ENCODE measurements around the gene CAMSAP3. TPM values are rescaled to one million over a fixed set of nuclear protein-coding genes. Genes with fewer than 3 reads are reported as not detected.

CAMSAP3 gene
- total RNA-seq, 1 donor from 2014 or later = 9.3 TPM

GRCh38 chr19:7620442-7621412 lies 25.1 kb downstream of the CAMSAP3 start:
- peaks cover 14% of the 10 kb centered on the region for H3K27me3 Mint-ChIP-seq (ENCODE audit: unreplicated experiment)
- no peak for DNase-seq (ENCODE audit: low spot score)
- H3K9me3 Mint-ChIP-seq (ENCODE audit: unreplicated experiment) = no peaks in the 10 kb centered on the region
- H3K4me3 Mint-ChIP-seq (ENCODE audit: unreplicated experiment) = no peak overlapping the region
- no peak for TF ChIP-seq CTCF (IDR thresholded peaks at IDR 0.05; ENCODE audit: unreplicated experiment)
- peaks cover 25% of the 10 kb centered on the region for H3K36me3 Mint-ChIP-seq (ENCODE audit: low read depth, unreplicated experiment)
- H3K27ac Mint-ChIP-seq (ENCODE audit: unreplicated experiment) = no peak overlapping the region
- H3K4me1 Mint-ChIP-seq (ENCODE audit: unreplicated experiment) = no peaks in the 10 kb centered on the region

GRCh38 chr19:7622933-7623685 lies 27.4 kb downstream of the CAMSAP3 start:
- Mint-ChIP-seq H3K36me3 (ENCODE audit: low read depth, unreplicated experiment) (peaks cover 29% of the 10 kb centered on the region), H3K4me1 (ENCODE audit: unreplicated experiment) (peaks cover 6% of the 10 kb centered on the region), H3K27ac (ENCODE audit: unreplicated experiment) (no peak overlapping the region), H3K9me3 (ENCODE audit: unreplicated experiment) (no peaks in the 10 kb centered on the region), H3K4me3 (ENCODE audit: unreplicated experiment) (peak overlapping the region; percentile 77), H3K27me3 (ENCODE audit: unreplicated experiment) (peaks cover 16% of the 10 kb centered on the region)
- no peak for DNase-seq (ENCODE audit: low spot score)
- TF ChIP-seq CTCF (IDR thresholded peaks at IDR 0.05; ENCODE audit: unreplicated experiment) = no peak

- DNase-seq (ENCODE audit: low spot score) = no peak
Measured at GRCh38 chr19:7623725-7624603, 28.3 kb downstream of the CAMSAP3 start.

GRCh38 chr19:7624810-7625209 lies 29.1 kb downstream of the CAMSAP3 start:
- H3K27ac Mint-ChIP-seq (ENCODE audit: unreplicated experiment) = no peak overlapping the region
- H3K4me1 Mint-ChIP-seq (ENCODE audit: unreplicated experiment) = peaks cover 23% of the 10 kb centered on the region
- H3K9me3 Mint-ChIP-seq (ENCODE audit: unreplicated experiment) = no peaks in the 10 kb centered on the region
- TF ChIP-seq CTCF (IDR thresholded peaks at IDR 0.05; ENCODE audit: unreplicated experiment) = no peak
- peaks cover 20% of the 10 kb centered on the region for H3K27me3 Mint-ChIP-seq (ENCODE audit: unreplicated experiment)
- DNase-seq (ENCODE audit: low spot score) = no peak
- H3K36me3 Mint-ChIP-seq (ENCODE audit: low read depth, unreplicated experiment) = peaks cover 31% of the 10 kb centered on the region
- no peak overlapping the region for H3K4me3 Mint-ChIP-seq (ENCODE audit: unreplicated experiment)

More at GRCh38 chr19:7623725-7624603, 28.3 kb downstream of the CAMSAP3 start:
- Mint-ChIP-seq H3K27ac (ENCODE audit: unreplicated experiment) (no peak overlapping the region), H3K4me1 (ENCODE audit: unreplicated experiment) (peaks cover 15% of the 10 kb centered on the region), H3K36me3 (ENCODE audit: low read depth, unreplicated experiment) (peaks cover 22% of the 10 kb centered on the region), H3K4me3 (ENCODE audit: unreplicated experiment) (no peak overlapping the region), H3K27me3 (ENCODE audit: unreplicated experiment) (peaks cover 16% of the 10 kb centered on the region), H3K9me3 (ENCODE audit: unreplicated experiment) (no peaks in the 10 kb centered on the region)
- no peak for TF ChIP-seq CTCF (IDR thresholded peaks at IDR 0.05; ENCODE audit: unreplicated experiment)

All from endothelial cell (in vitro differentiated cells).